ENCODE measurements around the gene NR2F1. TPM values are rescaled to one million over a fixed set of nuclear protein-coding genes. Genes with fewer than 3 reads are reported as not detected.

Gene NR2F1
- total and polyA plus RNA-seq, 2 experiments from 2014 or later: 0.13 to 1.3 TPM

DNA sequence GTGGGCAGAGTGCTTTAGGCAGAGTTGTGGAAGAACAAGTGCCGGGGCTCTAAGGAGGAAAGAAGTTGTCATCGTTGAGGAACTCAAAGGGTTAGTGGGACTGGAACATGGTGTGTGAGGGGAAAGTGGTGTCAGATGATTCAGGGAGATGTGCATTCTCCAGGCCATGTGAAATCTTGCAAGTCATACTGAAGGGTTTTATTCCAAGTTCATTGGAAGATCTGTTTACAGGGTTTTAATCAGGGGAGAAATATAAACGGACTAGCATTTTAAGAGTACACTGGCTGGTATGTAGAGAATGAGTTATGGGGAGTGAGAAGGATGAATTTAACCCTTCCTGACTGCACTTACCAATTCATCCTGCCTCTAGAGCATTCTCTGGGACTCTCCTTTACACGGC, 49.3 kb downstream of the NR2F1 start:
- H3K36me3 ChIP-seq: no peaks in the 10 kb centered on the region
- TF ChIP-seq, protein P1, sequence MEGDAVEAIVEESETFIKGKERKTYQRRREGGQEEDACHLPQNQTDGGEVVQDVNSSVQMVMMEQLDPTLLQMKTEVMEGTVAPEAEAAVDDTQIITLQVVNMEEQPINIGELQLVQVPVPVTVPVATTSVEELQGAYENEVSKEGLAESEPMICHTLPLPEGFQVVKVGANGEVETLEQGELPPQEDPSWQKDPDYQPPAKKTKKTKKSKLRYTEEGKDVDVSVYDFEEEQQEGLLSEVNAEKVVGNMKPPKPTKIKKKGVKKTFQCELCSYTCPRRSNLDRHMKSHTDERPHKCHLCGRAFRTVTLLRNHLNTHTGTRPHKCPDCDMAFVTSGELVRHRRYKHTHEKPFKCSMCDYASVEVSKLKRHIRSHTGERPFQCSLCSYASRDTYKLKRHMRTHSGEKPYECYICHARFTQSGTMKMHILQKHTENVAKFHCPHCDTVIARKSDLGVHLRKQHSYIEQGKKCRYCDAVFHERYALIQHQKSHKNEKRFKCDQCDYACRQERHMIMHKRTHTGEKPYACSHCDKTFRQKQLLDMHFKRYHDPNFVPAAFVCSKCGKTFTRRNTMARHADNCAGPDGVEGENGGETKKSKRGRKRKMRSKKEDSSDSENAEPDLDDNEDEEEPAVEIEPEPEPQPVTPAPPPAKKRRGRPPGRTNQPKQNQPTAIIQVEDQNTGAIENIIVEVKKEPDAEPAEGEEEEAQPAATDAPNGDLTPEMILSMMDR (IDR thresholded peaks at IDR 0.05; ENCODE audit: low read depth, low read length): no peak
- no peak overlapping the region for H3K27ac ChIP-seq
- H3K4me3 ChIP-seq: no peak overlapping the region
- no peaks in the 10 kb centered on the region for H3K27me3 ChIP-seq
- DNase-seq (ENCODE audit: low read depth in 1 of 2, low spot score in 1 of 2): no peak
- H3K9me3 ChIP-seq (ENCODE audit: low read depth): no peaks in the 10 kb centered on the region
- no peaks in the 10 kb centered on the region for H3K4me1 ChIP-seq (ENCODE audit: low read depth)

DNA sequence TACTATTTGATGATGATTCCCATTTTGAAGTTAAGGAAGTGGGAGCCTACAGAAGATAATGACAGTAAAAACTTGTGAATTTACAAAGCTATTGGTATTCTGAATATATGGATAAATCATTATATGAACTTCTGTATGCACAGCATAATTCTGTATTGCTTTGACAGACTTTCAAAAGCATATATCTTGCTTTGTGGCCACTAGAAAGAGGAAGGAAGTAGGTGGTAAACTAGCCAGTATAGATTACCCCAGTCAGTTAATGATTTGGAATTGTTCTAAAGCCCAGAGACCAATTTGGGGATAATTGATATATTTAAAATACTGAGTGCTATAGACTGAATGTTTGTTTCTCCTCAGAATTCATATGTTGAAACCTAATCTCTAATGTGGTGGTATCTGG, 53.0 kb downstream of the NR2F1 start:
- Histone ChIP-seq H3K27me3 (no peaks in the 10 kb centered on the region), H3K9me3 (ENCODE audit: low read depth) (no peaks in the 10 kb centered on the region), H3K36me3 (no peaks in the 10 kb centered on the region), H3K4me3 (no peak overlapping the region), H3K27ac (no peak overlapping the region), H3K4me1 (ENCODE audit: low read depth) (no peaks in the 10 kb centered on the region)
- no peak for DNase-seq (ENCODE audit: low read depth in 1 of 2, low spot score in 1 of 2)
- TF ChIP-seq, protein P1 (IDR thresholded peaks at IDR 0.05; ENCODE audit: low read depth, low read length): no peak

DNA sequence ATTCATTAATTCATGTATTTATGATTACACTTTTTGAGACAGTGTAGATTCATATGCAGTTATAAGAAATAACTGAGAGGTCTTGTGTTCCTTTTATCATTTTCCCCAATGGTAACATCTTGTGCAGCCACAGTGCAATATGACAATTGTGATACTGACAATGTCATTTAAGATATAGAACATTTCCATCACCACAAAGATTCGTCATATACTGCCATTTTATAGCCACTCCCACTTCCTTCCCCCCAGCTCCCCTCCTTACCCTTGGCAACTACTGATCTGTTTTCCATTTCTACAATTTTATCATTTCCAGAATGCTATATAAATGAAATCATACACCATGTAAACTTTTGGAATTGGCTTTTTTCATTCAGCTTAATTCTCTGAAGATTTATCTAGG, 53.8 kb downstream of the NR2F1 start:
- Histone ChIP-seq H3K27me3 (no peaks in the 10 kb centered on the region), H3K36me3 (no peaks in the 10 kb centered on the region), H3K9me3 (ENCODE audit: low read depth) (no peaks in the 10 kb centered on the region), H3K4me3 (no peak overlapping the region), H3K27ac (no peak overlapping the region), H3K4me1 (ENCODE audit: low read depth) (no peaks in the 10 kb centered on the region)
- DNase-seq (ENCODE audit: low read depth in 1 of 2, low spot score in 1 of 2): no peak
- TF ChIP-seq, protein P1 (IDR thresholded peaks at IDR 0.05; ENCODE audit: low read depth, low read length): no peak

DNA sequence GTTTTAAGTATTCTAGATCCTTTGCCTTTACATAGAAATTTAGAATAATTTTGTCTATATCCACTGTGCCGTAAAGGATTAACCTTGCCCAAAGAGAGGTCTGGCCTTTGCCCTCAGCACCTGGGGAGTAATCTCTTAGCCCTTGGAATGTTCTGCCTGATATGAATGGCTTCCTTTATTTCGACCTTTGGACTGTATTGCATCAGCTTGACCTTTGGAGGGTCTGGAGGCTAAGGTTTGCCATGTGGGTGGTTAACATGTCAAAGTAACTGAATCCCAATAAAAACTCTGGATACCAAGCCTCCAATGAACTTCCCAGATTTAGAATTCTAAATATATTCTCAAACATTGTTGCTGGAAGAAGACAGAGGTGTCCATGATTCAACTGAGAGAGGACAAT, 54.7 kb downstream of the NR2F1 start:
- Histone ChIP-seq H3K4me3 (no peak overlapping the region), H3K27ac (no peak overlapping the region), H3K27me3 (no peaks in the 10 kb centered on the region), H3K4me1 (ENCODE audit: low read depth) (no peaks in the 10 kb centered on the region), H3K9me3 (ENCODE audit: low read depth) (no peaks in the 10 kb centered on the region), H3K36me3 (no peaks in the 10 kb centered on the region)
- DNase-seq (ENCODE audit: low read depth in 1 of 2, low spot score in 1 of 2): no peak
- TF ChIP-seq, protein P1 (IDR thresholded peaks at IDR 0.05; ENCODE audit: low read depth, low read length): no peak

DNA sequence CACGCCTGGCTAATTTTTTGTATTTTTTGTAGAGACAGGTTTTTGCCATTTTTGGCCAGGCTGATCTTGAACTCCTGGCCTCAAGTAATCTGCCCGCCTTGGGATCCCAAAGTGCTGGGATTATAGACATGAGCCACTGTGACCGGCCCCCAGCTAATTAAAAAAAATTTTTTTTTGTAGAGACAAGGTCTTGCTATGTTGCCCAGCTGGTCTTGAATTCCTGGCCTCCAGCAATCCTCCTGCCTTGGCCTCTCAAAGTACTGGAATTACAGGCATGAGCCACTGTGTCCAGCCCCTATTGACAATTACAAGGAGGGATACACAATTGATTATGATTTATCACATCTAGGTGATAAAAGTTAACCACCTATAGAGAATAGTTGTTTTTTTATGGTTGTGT, 59.5 kb downstream of the NR2F1 start:
- Histone ChIP-seq H3K4me1 (ENCODE audit: low read depth) (no peaks in the 10 kb centered on the region), H3K36me3 (no peaks in the 10 kb centered on the region), H3K4me3 (no peak overlapping the region), H3K27me3 (no peaks in the 10 kb centered on the region), H3K9me3 (ENCODE audit: low read depth) (no peaks in the 10 kb centered on the region), H3K27ac (no peak overlapping the region)
- TF ChIP-seq, protein P1 (IDR thresholded peaks at IDR 0.05; ENCODE audit: low read depth, low read length): no peak
- no peak for DNase-seq (ENCODE audit: low read depth in 1 of 2, low spot score in 1 of 2)

Other genes starting within 250 kb of the NR2F1 start
- 0.25 and 0.45 TPM in 2 replicates for gene NR2F1-AS1, start 2.0 kb upstream of the NR2F1 start, total RNA-seq
- 0.21 and 0.49 TPM in 2 replicates for gene NR2F1-AS1, start 2.0 kb upstream of the NR2F1 start, polyA plus RNA-seq
- 0.35 and 1.1 TPM in 2 replicates for gene POU5F2, start 158.4 kb downstream of the NR2F1 start, total RNA-seq
- 0.31 and 0.64 TPM in 2 replicates for gene POU5F2, start 158.4 kb downstream of the NR2F1 start, polyA plus RNA-seq

All from cardiac muscle cell (in vitro differentiated cells and primary cell).